HG03439 (cell line): ENCODE data around the gene NLK.

Experiments
- ATAC-seq: cut with Tn5 transposase; IDR thresholded peaks from one replicate; pipeline ENCODE4 v1.9.1; 2021; ENCODE audit warnings: mild to moderate bottlenecking, moderate library complexity; ENCODE audit not compliant: unreplicated experiment

Gene NLK

GRCh38 chr17:28110184-28110583, 67.7 kb downstream of the NLK start:
- no peak for ATAC-seq

GRCh38 chr17:28112181-28112580, 69.7 kb downstream of the NLK start:
- ATAC-seq: no peak

GRCh38 chr17:28112606-28113005, 70.1 kb downstream of the NLK start:
- no peak for ATAC-seq

- ATAC-seq: no peak
Observed at GRCh38 chr17:28113269-28113668, 70.8 kb downstream of the NLK start.

GRCh38 chr17:28115046-28115445, 72.6 kb downstream of the NLK start:
- ATAC-seq: no peak

- ATAC-seq: no peak
Observed at GRCh38 chr17:28117304-28117703, 74.8 kb downstream of the NLK start.

- ATAC-seq: no peak
Observed at GRCh38 chr17:28118362-28118761, 75.9 kb downstream of the NLK start.

GRCh38 chr17:28119046-28119445, 76.6 kb downstream of the NLK start:
- no peak for ATAC-seq

GRCh38 chr17:28119560-28119959, 77.1 kb downstream of the NLK start:
- no peak for ATAC-seq

- no peak for ATAC-seq
Observed at GRCh38 chr17:28120766-28121165, 78.3 kb downstream of the NLK start.

- no peak for ATAC-seq
Observed at GRCh38 chr17:28124962-28125361, 82.5 kb downstream of the NLK start.

GRCh38 chr17:28125526-28126378, 83.3 kb downstream of the NLK start:
- no peak for ATAC-seq

- no peak for ATAC-seq
Observed at GRCh38 chr17:28127196-28127595, 84.7 kb downstream of the NLK start.

GRCh38 chr17:28128779-28129178, 86.3 kb downstream of the NLK start:
- no peak for ATAC-seq

- no peak for ATAC-seq
Observed at GRCh38 chr17:28130472-28130871, 88.0 kb downstream of the NLK start.

- ATAC-seq: no peak
Observed at GRCh38 chr17:28131599-28131998, 89.1 kb downstream of the NLK start.

- no peak for ATAC-seq
Observed at GRCh38 chr17:28133562-28133970, 91.1 kb downstream of the NLK start.

GRCh38 chr17:28136923-28137322, 94.4 kb downstream of the NLK start:
- no peak for ATAC-seq

- no peak for ATAC-seq
Observed at GRCh38 chr17:28139822-28140221, 97.3 kb downstream of the NLK start.

- no peak for ATAC-seq
Observed at GRCh38 chr17:28141313-28141712, 98.8 kb downstream of the NLK start.

- ATAC-seq: no peak
Observed at GRCh38 chr17:28141773-28142172, 99.3 kb downstream of the NLK start.

GRCh38 chr17:28142305-28142704, 99.8 kb downstream of the NLK start:
- ATAC-seq: no peak

- no peak for ATAC-seq
Observed at GRCh38 chr17:28144019-28144418, 101.5 kb downstream of the NLK start.
